D721Med (cell line): ENCODE measurements around the gene MVK.

Source experiments
- DNase-seq: peaks from one replicate; pipeline ENCODE4 v3.0.0; 2011; ENCODE audit warnings: low spot score; ENCODE audit not compliant: insufficient read length
- FAIRE-seq: peaks from 2 replicates; lab custom pipeline; 2011; peaks lifted over from hg19 to GRCh38; lab: Jason Lieb, UNC
- CTCF ChIP-seq: IDR thresholded peaks from 2 replicates; pipeline ENCODE4 v1.5.1; 2012; ENCODE audit warnings: mild to moderate bottlenecking, control low read depth; ENCODE audit not compliant: insufficient read depth; ENCODE audit errors: missing control alignments

MVK gene

GRCh38 chr12:109539508-109539907 is 34.1 kb upstream of the MVK start:
- DNase-seq, result no peak
- FAIRE-seq, result no peak
- TF ChIP-seq CTCF, result no peak

GRCh38 chr12:109540526-109541412 is 32.8 kb upstream of the MVK start:
- no peak for TF ChIP-seq CTCF
- no peak for FAIRE-seq
- no peak for DNase-seq

- FAIRE-seq (no peak), DNase-seq (no peak)
- TF ChIP-seq CTCF, result no peak
Measured at GRCh38 chr12:109541413-109541726, 32.2 kb upstream of the MVK start.

GRCh38 chr12:109542014-109542413 is 31.6 kb upstream of the MVK start:
- TF ChIP-seq CTCF, result no peak
- DNase-seq (no peak), FAIRE-seq (no peak)

GRCh38 chr12:109542876-109543275 is 30.7 kb upstream of the MVK start:
- DNase-seq (no peak), FAIRE-seq (no peak)
- TF ChIP-seq CTCF, result no peak

GRCh38 chr12:109544955-109545531 is 28.6 kb upstream of the MVK start:
- FAIRE-seq, result no peak
- DNase-seq, result no peak
- no peak for TF ChIP-seq CTCF

GRCh38 chr12:109545826-109546225 is 27.8 kb upstream of the MVK start:
- TF ChIP-seq CTCF, result no peak
- no peak for DNase-seq
- FAIRE-seq, result no peak
